GM12878 (cell line): ENCODE measurements around the gene DOK1. TPM values are rescaled to one million over a fixed set of nuclear protein-coding genes. Genes with fewer than 3 reads are reported as not detected.

Source experiments
- BCL11A ChIP-seq: IDR thresholded peaks from 2 replicates; pipeline ENCODE4 v1.6.1; 2011; ENCODE audit warnings: low read depth, low read length
- CBFB ChIP-seq: IDR thresholded peaks from 2 replicates; pipeline ENCODE4 v1.6.1; 2016; ENCODE audit warnings: antibody characterized with exemption, low read depth
- E2F4 ChIP-seq: IDR thresholded peaks from 2 replicates; pipeline ENCODE4 v1.6.1; 2012; ENCODE audit warnings: low read depth, low read length, improper control_type of control experiment
- GABPA ChIP-seq: IDR thresholded peaks from 2 replicates; pipeline ENCODE4 v1.6.1; 2014; ENCODE audit warnings: antibody characterized with exemption, low read depth, mild to moderate bottlenecking, inconsistent platforms
- KLF5 ChIP-seq: fragments of 450-650 bp; IDR thresholded peaks from 2 replicates; pipeline ENCODE4 v1.6.1; 2014; ENCODE audit warnings: mild to moderate bottlenecking; ENCODE audit not compliant: partially characterized antibody
- MTA2 ChIP-seq: fragments of 450-650 bp; IDR thresholded peaks from 2 replicates; pipeline ENCODE4 v1.6.1; 2016; ENCODE audit warnings: low read depth, mild to moderate bottlenecking, moderate library complexity
- NFYB ChIP-seq: IDR thresholded peaks from 2 replicates; pipeline ENCODE4 v1.6.1; 2011; ENCODE audit warnings: low read depth, mild to moderate bottlenecking, low read length, improper control_type of control experiment, moderate library complexity; ENCODE audit not compliant: insufficient read depth
- NR2C1 ChIP-seq: fragments of 450-650 bp; IDR thresholded peaks from 2 replicates; pipeline ENCODE4 v1.6.1; 2017; ENCODE audit warnings: antibody characterized with exemption, mild to moderate bottlenecking, moderate library complexity
- PAX8 ChIP-seq: fragments of 450-650 bp; IDR thresholded peaks from 2 replicates; pipeline ENCODE4 v1.6.1; 2017; ENCODE audit warnings: mild to moderate bottlenecking, moderate library complexity
- PRDM15 ChIP-seq: fragments of 450-650 bp; formaldehyde crosslinking; IDR thresholded peaks from 2 replicates; pipeline ENCODE4 v1.4.0; 2020; ENCODE audit warnings: mild to moderate bottlenecking, moderate library complexity
- ZNF592 ChIP-seq: fragments of 450-650 bp; IDR thresholded peaks from 2 replicates; pipeline ENCODE4 v1.6.1; 2017; ENCODE audit warnings: mild to moderate bottlenecking, moderate library complexity
- polyA plus RNA-seq, 11 experiments: library from polyadenylated mRNA; depleted of rRNA in 4 of 11; unstranded in 6 of 11; stranded (reverse) in 5 of 11; fragments of >200 nt; fragmentation: Nextera tagmentation in 4 of 11; fragmentation: Illumina TruSeq in 1 of 11; extraction: Ambion mirVana in 4 of 11; extraction: Trizol in 1 of 11; gene quantifications; 1 replicate in 1 of 11; 2 replicates in 10 of 11; pipeline versions ENCODE4 v1.2.1 to v1.2.3, GENCODE V29; 2011 to 2016; ENCODE audit warnings: inconsistent platforms in 2 of 11, missing spikeins in 2 of 11, low read depth in 1 of 11
- total RNA-seq, 4 experiments: library from RNA; depleted of rRNA in 3 of 4; stranded (reverse); fragments of >200 nt in 3 of 4; fragmentation: Illumina TruSeq in 1 of 4; extraction: Trizol in 1 of 4; gene quantifications; 2 replicates each; pipeline versions ENCODE4 v1.2.1 to v1.2.3, GENCODE V29; 2013 to 2021
- TF ChIP-seq, protein P1 (sequence below): IDR thresholded peaks from 2 replicates; pipeline ENCODE4 v1.6.1; 2012; ENCODE audit warnings: low read depth, low read length, improper control_type of control experiment
- TF ChIP-seq, protein P2 (sequence below): IDR thresholded peaks from 2 replicates; pipeline ENCODE4 v1.6.1; 2011; ENCODE audit warnings: borderline replicate concordance, low read depth, mild to moderate bottlenecking, moderate library complexity, mixed read lengths, low read length; ENCODE audit not compliant: insufficient read depth; ENCODE audit errors: extremely low read length
- TF ChIP-seq, protein P3 (sequence below): fragments of 450-650 bp; IDR thresholded peaks from 2 replicates; pipeline ENCODE4 v1.6.1; 2018; ENCODE audit warnings: borderline replicate concordance, mild to moderate bottlenecking; ENCODE audit not compliant: partially characterized antibody

The DOK1 gene
- total and polyA plus RNA-seq, 10 of the 15 experiments (the other 5 are each of a cell fraction or from before 2014, with no cell fraction given): 1.4 to 104 (median 59.7) TPM

DNA sequence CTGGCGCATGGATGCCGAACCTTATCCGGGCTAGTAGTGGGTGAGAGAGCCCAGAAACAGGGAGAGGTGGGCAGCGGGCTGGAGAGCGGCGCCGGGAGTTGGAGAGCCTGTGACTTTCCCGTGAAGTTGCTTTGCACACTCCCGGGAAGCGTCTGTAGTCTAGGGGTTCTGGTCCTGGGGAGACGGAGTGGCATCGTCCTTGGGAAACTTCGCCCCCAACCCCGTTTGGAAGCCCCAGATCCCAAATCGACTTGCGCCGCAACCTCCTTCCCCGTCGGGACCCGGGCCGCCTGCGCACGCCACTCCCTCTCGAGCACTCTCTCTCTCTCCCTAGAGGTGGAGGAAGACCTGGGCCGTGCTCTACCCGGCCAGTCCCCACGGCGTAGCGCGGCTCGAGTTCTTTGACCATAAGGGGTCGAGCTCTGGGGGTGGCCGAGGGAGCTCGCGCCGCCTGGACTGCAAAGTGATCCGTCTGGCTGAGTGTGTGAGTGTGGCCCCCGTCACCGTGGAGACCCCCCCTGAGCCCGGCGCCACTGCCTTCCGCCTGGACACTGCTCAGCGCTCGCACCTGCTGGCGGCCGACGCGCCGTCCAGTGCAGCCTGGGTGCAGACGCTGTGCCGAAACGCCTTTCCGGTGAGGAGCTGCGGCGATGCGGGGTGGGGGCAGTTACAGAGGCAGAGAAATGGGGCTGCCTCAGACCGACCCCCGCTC lies 456 bp downstream of the DOK1 start (continued):
- TF ChIP-seq E2F4 (no peak), NFYB (no peak), PRDM15 (CRISPR knock-in tag) (no peak), ZNF592 (no peak), MTA2 (no peak), NR2C1 (no peak), GABPA (no peak), KLF5 (no peak), CBFB (peak; percentile 15; the same call in 1 of the 2 replicates), PAX8 (no peak), BCL11A (no peak)
- TF ChIP-seq, protein P1, sequence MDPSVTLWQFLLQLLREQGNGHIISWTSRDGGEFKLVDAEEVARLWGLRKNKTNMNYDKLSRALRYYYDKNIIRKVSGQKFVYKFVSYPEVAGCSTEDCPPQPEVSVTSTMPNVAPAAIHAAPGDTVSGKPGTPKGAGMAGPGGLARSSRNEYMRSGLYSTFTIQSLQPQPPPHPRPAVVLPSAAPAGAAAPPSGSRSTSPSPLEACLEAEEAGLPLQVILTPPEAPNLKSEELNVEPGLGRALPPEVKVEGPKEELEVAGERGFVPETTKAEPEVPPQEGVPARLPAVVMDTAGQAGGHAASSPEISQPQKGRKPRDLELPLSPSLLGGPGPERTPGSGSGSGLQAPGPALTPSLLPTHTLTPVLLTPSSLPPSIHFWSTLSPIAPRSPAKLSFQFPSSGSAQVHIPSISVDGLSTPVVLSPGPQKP: no peak
- TF ChIP-seq, protein P2, sequence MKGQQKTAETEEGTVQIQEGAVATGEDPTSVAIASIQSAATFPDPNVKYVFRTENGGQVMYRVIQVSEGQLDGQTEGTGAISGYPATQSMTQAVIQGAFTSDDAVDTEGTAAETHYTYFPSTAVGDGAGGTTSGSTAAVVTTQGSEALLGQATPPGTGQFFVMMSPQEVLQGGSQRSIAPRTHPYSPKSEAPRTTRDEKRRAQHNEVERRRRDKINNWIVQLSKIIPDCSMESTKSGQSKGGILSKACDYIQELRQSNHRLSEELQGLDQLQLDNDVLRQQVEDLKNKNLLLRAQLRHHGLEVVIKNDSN: no peak
- TF ChIP-seq, protein P3, sequence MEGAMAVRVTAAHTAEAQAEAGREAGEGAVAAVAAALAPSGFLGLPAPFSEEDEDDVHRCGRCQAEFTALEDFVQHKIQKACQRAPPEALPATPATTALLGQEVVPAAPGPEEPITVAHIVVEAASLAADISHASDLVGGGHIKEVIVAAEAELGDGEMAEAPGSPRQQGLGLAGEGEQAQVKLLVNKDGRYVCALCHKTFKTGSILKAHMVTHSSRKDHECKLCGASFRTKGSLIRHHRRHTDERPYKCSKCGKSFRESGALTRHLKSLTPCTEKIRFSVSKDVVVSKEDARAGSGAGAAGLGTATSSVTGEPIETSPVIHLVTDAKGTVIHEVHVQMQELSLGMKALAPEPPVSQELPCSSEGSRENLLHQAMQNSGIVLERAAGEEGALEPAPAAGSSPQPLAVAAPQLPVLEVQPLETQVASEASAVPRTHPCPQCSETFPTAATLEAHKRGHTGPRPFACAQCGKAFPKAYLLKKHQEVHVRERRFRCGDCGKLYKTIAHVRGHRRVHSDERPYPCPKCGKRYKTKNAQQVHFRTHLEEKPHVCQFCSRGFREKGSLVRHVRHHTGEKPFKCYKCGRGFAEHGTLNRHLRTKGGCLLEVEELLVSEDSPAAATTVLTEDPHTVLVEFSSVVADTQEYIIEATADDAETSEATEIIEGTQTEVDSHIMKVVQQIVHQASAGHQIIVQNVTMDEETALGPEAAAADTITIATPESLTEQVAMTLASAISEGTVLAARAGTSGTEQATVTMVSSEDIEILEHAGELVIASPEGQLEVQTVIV: no peak
